ENCODE measurements around the gene FBN3. TPM values are rescaled to one million over a fixed set of nuclear protein-coding genes. Genes with fewer than 3 reads are reported as not detected.

The FBN3 gene
- total and polyA plus RNA-seq, 5 donors = not detected

- ATAC-seq = no peak
- 77% methylated on average over 5 of the region's 5 CpGs for WGBS
Observed at GRCh38 chr19:8097681-8098567, 51.5 kb downstream of the FBN3 start.

GRCh38 chr19:8097198-8097597, 52.2 kb downstream of the FBN3 start:
- intact Hi-C loops (cut with DNase I) = no loop called here
- Histone ChIP-seq H3K4me3 (ENCODE audit: low read length) (no peak overlapping the region), H3K9me3 (ENCODE audit: control insufficient read depth, low read length) (peaks cover 15% of the 10 kb centered on the region), H3K27ac (ENCODE audit: low read length) (no peak overlapping the region), H3K4me1 (ENCODE audit: control insufficient read depth, insufficient read depth, low read length) (no peaks in the 10 kb centered on the region), H3K27me3 (ENCODE audit: control insufficient read depth, insufficient read depth) (no peaks in the 10 kb centered on the region)
- DNase-seq (no peak), ATAC-seq (no peak)
- 93% methylated on average over 10 of the region's 10 CpGs for WGBS

More at GRCh38 chr19:8097681-8098567, 51.5 kb downstream of the FBN3 start:
- Histone ChIP-seq H3K4me3 (ENCODE audit: low read length) (no peak overlapping the region), H3K27ac (ENCODE audit: low read length) (no peak overlapping the region), H3K9me3 (ENCODE audit: control insufficient read depth, low read length) (peaks cover 15% of the 10 kb centered on the region), H3K4me1 (ENCODE audit: control insufficient read depth, insufficient read depth, low read length) (no peaks in the 10 kb centered on the region), H3K27me3 (ENCODE audit: control insufficient read depth, insufficient read depth) (no peaks in the 10 kb centered on the region)
- DNase-seq = no peak
- intact Hi-C loops (cut with DNase I) = no loop called here

- H3K9me3 ChIP-seq (ENCODE audit: control insufficient read depth, low read length) = peaks cover 15% of the 10 kb centered on the region
- no peak overlapping the region for H3K27ac ChIP-seq (ENCODE audit: low read length)
- ATAC-seq = no peak
- H3K27me3 ChIP-seq (ENCODE audit: control insufficient read depth, insufficient read depth) = no peaks in the 10 kb centered on the region
- intact Hi-C loops (cut with DNase I) = no loop called here
- H3K4me3 ChIP-seq (ENCODE audit: low read length) = no peak overlapping the region
- no peaks in the 10 kb centered on the region for H3K4me1 ChIP-seq (ENCODE audit: control insufficient read depth, insufficient read depth, low read length)
- 96% methylated on average over 3 of the region's 3 CpGs for WGBS
- no peak for DNase-seq
Observed at GRCh38 chr19:8096071-8096470, 53.3 kb downstream of the FBN3 start.

GRCh38 chr19:8095354-8095886, 54.0 kb downstream of the FBN3 start:
- Histone ChIP-seq H3K4me3 (ENCODE audit: low read length) (no peak overlapping the region), H3K27ac (ENCODE audit: low read length) (no peak overlapping the region), H3K27me3 (ENCODE audit: control insufficient read depth, insufficient read depth) (no peaks in the 10 kb centered on the region), H3K4me1 (ENCODE audit: control insufficient read depth, insufficient read depth, low read length) (no peaks in the 10 kb centered on the region), H3K9me3 (ENCODE audit: control insufficient read depth, low read length) (peaks cover 15% of the 10 kb centered on the region)
- no peak for DNase-seq
- intact Hi-C loops (cut with DNase I) = no loop called here
- no peak for ATAC-seq
- 74% methylated on average over 2 of the region's 2 CpGs for WGBS

- Histone ChIP-seq H3K4me1 (ENCODE audit: control insufficient read depth, insufficient read depth, low read length) (no peaks in the 10 kb centered on the region), H3K9me3 (ENCODE audit: control insufficient read depth, low read length) (peaks cover 15% of the 10 kb centered on the region), H3K4me3 (ENCODE audit: low read length) (no peak overlapping the region), H3K27ac (ENCODE audit: low read length) (no peak overlapping the region), H3K27me3 (ENCODE audit: control insufficient read depth, insufficient read depth) (no peaks in the 10 kb centered on the region)
- ATAC-seq (no peak), DNase-seq (no peak)
- intact Hi-C loops (cut with DNase I) = no loop called here
- WGBS = 84% methylated on average over 6 of the region's 6 CpGs
Observed at GRCh38 chr19:8094336-8094735, 55.1 kb downstream of the FBN3 start.

- Histone ChIP-seq H3K27ac (ENCODE audit: low read length) (no peak overlapping the region), H3K4me3 (ENCODE audit: low read length) (no peak overlapping the region), H3K27me3 (ENCODE audit: control insufficient read depth, insufficient read depth) (no peaks in the 10 kb centered on the region), H3K9me3 (ENCODE audit: control insufficient read depth, low read length) (peaks cover 15% of the 10 kb centered on the region), H3K4me1 (ENCODE audit: control insufficient read depth, insufficient read depth, low read length) (no peaks in the 10 kb centered on the region)
- 86% methylated on average over 2 of the region's 2 CpGs for WGBS
- no peak for DNase-seq
- intact Hi-C loops (cut with DNase I) = no loop called here
- no peak for ATAC-seq
Observed at GRCh38 chr19:8093740-8094139, 55.7 kb downstream of the FBN3 start.

GRCh38 chr19:8090950-8091349, 58.4 kb downstream of the FBN3 start:
- Histone ChIP-seq H3K27ac (ENCODE audit: low read length) (no peak overlapping the region), H3K27me3 (ENCODE audit: control insufficient read depth, insufficient read depth) (no peaks in the 10 kb centered on the region), H3K4me3 (ENCODE audit: low read length) (no peak overlapping the region), H3K9me3 (ENCODE audit: control insufficient read depth, low read length) (peaks cover 12% of the 10 kb centered on the region), H3K4me1 (ENCODE audit: control insufficient read depth, insufficient read depth, low read length) (peaks cover 2% of the 10 kb centered on the region)
- 91% methylated on average over 2 of the region's 2 CpGs for WGBS
- DNase-seq = no peak
- ATAC-seq = no peak
- intact Hi-C loops (cut with DNase I) = no loop called here

GRCh38 chr19:8089664-8090601, 59.5 kb downstream of the FBN3 start:
- 80% methylated on average over 19 of the region's 19 CpGs for whole genome bisulfite sequencing
- intact Hi-C loops (cut with DNase I) = no loop called here
- Histone ChIP-seq H3K4me3 (ENCODE audit: low read length) (no peak overlapping the region), H3K27me3 (ENCODE audit: control insufficient read depth, insufficient read depth) (no peaks in the 10 kb centered on the region), H3K27ac (ENCODE audit: low read length) (no peak overlapping the region), H3K9me3 (ENCODE audit: control insufficient read depth, low read length) (peaks cover 7% of the 10 kb centered on the region), H3K4me1 (ENCODE audit: control insufficient read depth, insufficient read depth, low read length) (peaks cover 2% of the 10 kb centered on the region)
- ATAC-seq (no peak), DNase-seq (no peak)

- Histone ChIP-seq H3K9me3 (ENCODE audit: control insufficient read depth, low read length) (peaks cover 2% of the 10 kb centered on the region), H3K27ac (ENCODE audit: low read length) (no peak overlapping the region), H3K27me3 (ENCODE audit: control insufficient read depth, insufficient read depth) (no peaks in the 10 kb centered on the region), H3K4me3 (ENCODE audit: low read length) (no peak overlapping the region), H3K4me1 (ENCODE audit: control insufficient read depth, insufficient read depth, low read length) (peaks cover 2% of the 10 kb centered on the region)
- WGBS = 69% methylated on average over 8 of the region's 8 CpGs
- DNase-seq (no peak), ATAC-seq (no peak)
- intact Hi-C loops (cut with DNase I) = no loop called here
Observed at GRCh38 chr19:8088752-8089663, 60.4 kb downstream of the FBN3 start.

GRCh38 chr19:8087876-8088275, 61.5 kb downstream of the FBN3 start:
- Histone ChIP-seq H3K4me1 (ENCODE audit: control insufficient read depth, insufficient read depth, low read length) (peaks cover 2% of the 10 kb centered on the region), H3K27me3 (ENCODE audit: control insufficient read depth, insufficient read depth) (no peaks in the 10 kb centered on the region), H3K9me3 (ENCODE audit: control insufficient read depth, low read length) (no peaks in the 10 kb centered on the region), H3K27ac (ENCODE audit: low read length) (no peak overlapping the region), H3K4me3 (ENCODE audit: low read length) (no peak overlapping the region)
- 97% methylated on average over 15 of the region's 15 CpGs for WGBS
- no peak for DNase-seq
- ATAC-seq = no peak
- intact Hi-C loops (cut with DNase I) = no loop called here
